Erythroblast (primary cell): Measurements from ENCODE around the gene CFAP73.

ENCODE experiments used
- DNase-seq, 2 experiments: peaks; one replicate each; lab custom pipeline; 2025; lab: John Stamatoyannopoulos, UW
- GATA1 ChIP-seq: IDR thresholded peaks from 2 replicates; pipeline ENCODE4 v1.6.1; 2011; ENCODE audit warnings: low read depth, mild to moderate bottlenecking, control low read depth, low read length, moderate library complexity
- POLR2A ChIP-seq: IDR thresholded peaks from 2 replicates; pipeline ENCODE4 v1.6.1; 2011; ENCODE audit warnings: mild to moderate bottlenecking, low read length

The CFAP73 gene

DNA sequence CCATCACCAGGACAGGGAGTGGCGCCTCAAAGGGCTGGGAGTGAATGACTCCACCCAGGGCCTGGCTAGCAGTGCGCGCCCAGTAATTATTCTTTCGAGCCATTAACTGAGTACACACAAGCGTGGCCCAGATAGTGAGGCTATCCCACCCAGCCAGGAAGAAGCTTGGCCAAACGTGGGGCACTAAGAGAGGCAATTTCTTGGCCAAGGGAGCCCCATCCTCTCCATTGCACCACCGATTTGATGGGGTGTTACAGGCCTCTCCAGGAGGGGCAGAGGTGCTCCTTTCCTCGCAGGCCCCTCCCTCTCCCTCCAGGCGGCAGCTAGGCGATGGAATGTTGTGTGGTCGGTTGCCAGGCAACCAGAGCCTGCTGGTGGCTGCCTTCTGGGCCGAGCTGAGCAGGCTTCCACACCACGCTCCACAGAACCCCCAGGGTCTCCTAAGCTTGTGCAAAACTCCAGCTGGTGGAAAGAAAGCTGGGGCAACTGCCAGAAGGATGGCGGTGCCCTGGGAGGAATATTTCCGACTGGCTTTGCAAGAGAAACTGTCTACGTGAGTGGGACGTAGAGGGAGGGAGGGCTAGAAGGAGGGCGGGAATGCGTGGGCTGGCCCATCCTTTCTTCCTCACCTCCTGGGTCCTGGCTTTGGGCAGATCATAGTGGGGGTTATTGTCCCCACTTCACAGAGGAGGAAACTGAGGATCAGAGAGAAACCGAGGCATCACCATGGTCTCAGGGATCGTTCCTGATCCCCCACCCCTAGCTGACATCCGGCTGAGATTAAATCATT, at the start of gene CFAP73:
TSS of gene CFAP73 (plus strand) at position 364 of the 790 bp plus-strand sequence. CDS start at position 498, 134 bp downstream.
- DNase-seq: peak; percentile 16 to 39
- TF ChIP-seq GATA1: no peak
- no peak for TF ChIP-seq POLR2A

- no peak for TF ChIP-seq GATA1
- TF ChIP-seq POLR2A: no peak
- no peak for DNase-seq
Observed at GRCh38 chr12:113099764-113100163, 49.8 kb upstream of the CFAP73 start.

GRCh38 chr12:113101751-113102150, 47.8 kb upstream of the CFAP73 start:
- TF ChIP-seq POLR2A (no peak), GATA1 (no peak)
- DNase-seq: no peak

DNA sequence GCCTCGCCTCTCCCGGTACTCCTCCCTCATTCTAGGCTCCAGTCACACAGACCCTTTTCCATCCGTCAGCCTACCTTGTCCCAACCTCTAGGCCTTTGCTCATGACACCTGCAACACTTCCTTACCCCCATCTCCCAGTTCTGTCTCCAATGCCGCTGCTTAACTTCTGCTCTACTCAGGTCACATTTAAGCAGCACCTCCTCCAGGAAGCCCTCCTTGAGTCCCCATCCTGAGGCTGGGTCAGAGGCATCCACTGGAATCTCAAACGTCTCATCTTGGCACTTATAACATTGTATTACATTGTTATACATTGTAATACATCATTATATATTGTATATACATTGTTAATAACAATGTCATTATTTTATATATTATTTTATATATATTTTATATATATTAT, 46.7 kb upstream of the CFAP73 start:
- DNase-seq: no peak

DNA sequence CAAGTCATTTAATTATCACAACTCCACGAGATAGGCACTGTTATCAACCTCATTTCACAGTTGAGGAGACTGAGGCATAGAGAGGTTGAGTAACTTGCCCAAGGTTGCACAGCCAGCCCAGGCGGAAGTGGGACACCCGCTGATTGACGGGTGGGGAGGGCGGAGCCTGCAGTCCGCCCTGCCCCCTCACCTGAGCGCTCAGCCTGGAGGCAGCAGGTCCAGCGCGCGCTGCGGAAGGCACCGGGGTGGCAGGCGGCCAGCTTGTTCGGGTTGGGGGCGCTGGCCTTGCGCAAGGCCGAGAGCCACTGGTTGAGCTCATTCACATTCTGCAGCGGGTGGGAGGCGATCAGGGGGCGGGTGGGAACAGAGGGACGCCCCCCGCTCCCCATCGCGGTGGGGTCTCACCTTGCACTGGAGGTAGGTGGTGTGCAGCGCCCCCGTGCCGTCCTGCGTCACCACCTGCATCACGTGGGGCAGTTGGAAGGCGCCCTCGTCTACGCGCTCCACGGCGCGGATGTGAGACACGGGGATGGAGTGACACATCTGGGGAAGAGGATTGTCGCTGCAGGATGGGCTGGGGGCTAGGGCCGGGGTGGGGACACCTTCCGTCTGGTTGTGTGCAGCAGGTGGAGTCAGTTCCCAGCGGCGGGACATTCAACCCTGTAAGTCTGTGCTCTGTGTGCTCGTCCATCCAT, 45.6 kb upstream of the CFAP73 start:
- no peak for TF ChIP-seq POLR2A
- TF ChIP-seq GATA1: no peak
- no peak for DNase-seq

More for the DNA sequence above, 46.7 kb upstream of the CFAP73 start:
- no peak for TF ChIP-seq GATA1
- TF ChIP-seq POLR2A: no peak

DNA sequence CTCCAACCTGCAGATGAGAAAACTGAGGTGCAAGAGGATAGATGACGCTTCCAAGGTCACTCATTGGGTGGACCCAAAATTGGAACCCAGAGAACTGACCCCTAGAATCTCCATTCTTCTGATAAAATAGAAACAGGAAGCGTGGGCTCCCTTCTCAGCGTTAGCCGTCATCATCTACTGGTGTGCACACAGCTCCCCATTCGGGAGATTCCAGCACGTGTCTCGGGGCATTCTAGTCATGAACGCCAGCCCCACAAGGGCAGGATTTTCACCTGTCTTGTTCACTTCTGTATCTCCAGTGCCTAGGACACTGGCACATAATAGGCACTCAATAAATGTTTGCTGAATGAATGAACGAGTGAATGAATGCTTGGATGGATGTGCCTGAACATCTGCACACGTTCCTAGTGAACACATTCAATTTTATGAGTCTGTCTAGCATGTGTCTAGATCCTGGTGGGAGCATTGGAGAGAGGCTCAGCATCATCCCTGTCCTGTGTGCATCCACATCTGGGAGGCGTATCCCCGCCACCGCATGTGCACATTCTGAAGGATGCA, 44.5 kb upstream of the CFAP73 start:
- DNase-seq: no peak
- TF ChIP-seq POLR2A (no peak), GATA1 (no peak)

GRCh38 chr12:113105606-113106271, 43.8 kb upstream of the CFAP73 start:
- no peak for DNase-seq
- TF ChIP-seq POLR2A (no peak), GATA1 (no peak)

- no peak for TF ChIP-seq GATA1
- TF ChIP-seq POLR2A: no peak
- no peak for DNase-seq
Observed at GRCh38 chr12:113106361-113106760, 43.2 kb upstream of the CFAP73 start.

GRCh38 chr12:113108308-113108707, 41.2 kb upstream of the CFAP73 start:
- DNase-seq: peak in 1 of 2 experiments; percentile 7
- no peak for TF ChIP-seq GATA1
- TF ChIP-seq POLR2A: no peak

DNA sequence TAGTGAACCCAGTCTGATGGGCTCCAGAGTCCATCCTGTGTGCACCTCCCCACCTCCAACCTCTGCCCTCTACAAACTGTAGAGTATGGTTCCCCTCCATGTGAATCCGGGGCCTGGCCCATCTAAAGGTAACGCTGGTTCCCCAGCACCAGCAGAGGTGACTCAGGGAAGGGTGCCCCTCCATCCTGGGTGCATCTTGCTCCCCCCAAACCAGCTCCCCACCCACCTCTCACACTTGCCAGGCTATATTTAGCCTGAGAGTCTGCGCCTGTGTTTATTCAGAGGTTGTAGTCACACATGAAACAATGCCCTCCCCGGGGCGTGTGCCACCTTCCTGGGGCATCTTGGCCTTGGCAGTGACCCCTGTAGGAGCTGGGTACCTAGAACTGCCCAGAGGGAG, 40.2 kb upstream of the CFAP73 start:
- no peak for TF ChIP-seq POLR2A
- no peak for TF ChIP-seq GATA1
- DNase-seq: no peak

DNA sequence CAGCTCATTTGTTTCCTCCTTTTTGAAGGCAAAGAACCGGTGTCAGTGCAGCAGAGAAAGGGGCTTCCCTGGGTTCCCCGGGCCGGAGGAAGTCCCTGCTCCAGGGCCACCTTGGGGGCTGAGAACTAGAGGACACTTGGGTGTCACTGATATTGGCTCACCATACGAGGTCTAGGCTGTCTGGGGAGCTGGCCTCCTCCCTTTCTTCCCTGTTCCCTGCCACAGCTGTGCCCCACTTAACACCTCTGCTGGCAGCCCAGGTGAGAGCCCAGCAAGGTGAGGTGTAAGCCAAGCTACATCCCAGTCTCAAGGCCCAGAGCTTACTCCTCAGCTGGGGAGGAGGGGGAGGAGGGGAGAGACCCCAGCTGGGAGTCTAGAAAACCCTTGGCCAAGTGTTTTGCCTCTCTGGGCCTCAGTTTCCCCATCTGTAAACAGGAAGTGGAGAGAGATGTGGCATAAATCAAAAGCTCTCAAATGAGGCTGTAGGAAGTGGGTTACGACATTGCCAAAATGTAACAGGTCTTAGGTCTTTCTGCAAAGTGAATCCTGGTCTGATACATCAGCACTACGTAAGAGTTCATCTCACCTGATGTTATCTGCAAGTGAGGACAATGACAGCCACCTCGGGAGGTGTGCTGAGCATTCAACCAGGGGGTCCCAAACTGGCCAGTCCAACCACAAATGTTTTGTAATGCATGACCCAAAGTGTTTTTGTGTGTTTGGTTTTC, 39.5 kb upstream of the CFAP73 start:
- TF ChIP-seq GATA1: no peak
- no peak for TF ChIP-seq POLR2A
- no peak for DNase-seq

- no peak for DNase-seq
- TF ChIP-seq GATA1 (no peak), POLR2A (no peak)
Observed at GRCh38 chr12:113111247-113111646, 38.3 kb upstream of the CFAP73 start.

- TF ChIP-seq POLR2A (no peak), GATA1 (no peak)
- DNase-seq: no peak
Observed at GRCh38 chr12:113112043-113112899, 37.3 kb upstream of the CFAP73 start.
